ENCODE data around the gene RABGGTA.
A peak's percentile ranks its signal among the peaks of the same experiment; 100 is the strongest.

RABGGTA gene

DNA sequence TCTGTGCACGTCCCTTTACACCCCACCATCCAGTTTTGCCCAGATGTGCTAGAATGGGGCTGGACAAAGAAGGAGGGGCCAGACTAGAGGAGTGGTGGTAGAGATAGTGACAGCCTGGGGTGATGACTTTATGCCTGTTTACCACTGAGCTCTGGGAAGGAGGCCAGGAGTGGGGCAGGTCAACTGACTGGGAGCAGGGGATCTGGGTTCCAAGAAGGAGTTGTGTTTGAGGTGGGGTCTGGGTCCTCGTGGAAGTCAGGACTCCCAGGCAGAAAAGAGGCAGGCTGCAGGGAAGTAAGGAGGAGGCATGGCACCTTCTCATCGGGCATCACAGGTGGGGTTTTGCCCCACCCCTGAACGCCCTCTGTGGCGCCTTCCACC lies 38.9 kb upstream of the RABGGTA start:
- no peak for DNase-seq
- no peak overlapping the region for H2BK120ac ChIP-seq (ENCODE audit: low read depth, low read length)

DNA sequence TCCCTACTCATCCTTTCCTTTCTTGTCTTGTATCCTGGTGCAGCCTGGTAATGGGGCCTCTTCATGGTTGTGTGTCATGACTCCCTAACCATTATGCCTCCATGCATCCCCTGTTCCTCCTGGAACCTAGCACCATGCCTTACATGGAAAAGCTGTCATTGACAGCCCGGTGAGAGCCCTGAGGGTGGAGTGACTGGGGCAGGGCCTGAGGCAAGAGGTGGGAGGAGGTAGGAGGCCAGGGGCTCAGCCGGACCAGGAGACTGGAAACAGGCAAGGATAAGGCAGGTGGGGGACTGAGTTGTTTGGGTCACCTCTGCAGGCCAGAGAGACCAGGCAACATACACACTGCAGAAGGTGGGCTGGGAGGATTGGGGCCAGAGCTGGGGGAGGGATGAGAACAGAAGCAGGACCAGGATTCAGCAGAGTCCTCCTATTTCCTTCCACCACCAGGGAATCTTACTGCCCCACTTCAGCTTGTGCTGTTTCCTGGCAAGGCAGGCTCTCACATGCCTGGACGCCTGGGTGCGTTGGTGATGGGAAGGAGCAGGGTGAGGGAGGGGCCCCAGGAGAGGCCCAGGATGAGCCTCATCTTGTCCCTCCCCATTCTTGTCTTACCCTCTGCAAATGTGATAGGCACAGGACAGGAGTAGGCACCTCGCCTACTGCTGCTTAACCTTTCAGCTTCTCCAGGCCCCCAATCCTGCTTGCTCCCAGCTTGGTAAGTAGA lies 38.3 kb upstream of the RABGGTA start, which contains the start of gene LTB4R2:
TSS of gene LTB4R2 (plus strand) at position 603 of the 727 bp plus-strand sequence. CDS start 525 bp downstream, outside the sequence.
- no peak within 1 kb of the TSS for H3K23ac ChIP-seq (ENCODE audit: low read length in 2 of 2)
- peaks cover 38 to 52% of the 10 kb centered on the region in 2 experiments for H3K36me3 ChIP-seq (ENCODE audit: control insufficient read depth in 1 of 2, insufficient read depth in 2 of 2, low read depth in 1 of 2, low read length in 2 of 2)
- H2BK15ac ChIP-seq (ENCODE audit: low read depth, poor library complexity, severe bottlenecking) = no peak within 1 kb of the TSS
- no peak for DNase-seq
- H3K18ac ChIP-seq (ENCODE audit: low read depth in 1 of 2, low read length in 2 of 2) = no peak within 1 kb of the TSS
- H3K4me2 ChIP-seq (ENCODE audit: low read length, poor library complexity, severe bottlenecking) = no peak within 1 kb of the TSS
- no peaks in the 10 kb centered on the region for H3K9me3 ChIP-seq (ENCODE audit: control insufficient read depth, low read length)
- H3K4me3 ChIP-seq (ENCODE audit: insufficient read depth in 1 of 2, low read depth in 1 of 2, low read length in 2 of 2) = peak within 1 kb of the TSS in 1 of 2 experiments; percentile 70
- H2AFZ ChIP-seq (ENCODE audit: low read depth, low read length) = no peak within 1 kb of the TSS
- H2BK5ac ChIP-seq (ENCODE audit: low read depth, low read length, poor library complexity, severe bottlenecking) = no peak within 1 kb of the TSS
- H3K4me1 ChIP-seq (ENCODE audit: control insufficient read depth, insufficient read depth, low read depth, low read length) = peaks cover 10% of the 10 kb centered on the region
- no peaks in the 10 kb centered on the region for H3K27me3 ChIP-seq (ENCODE audit: control insufficient read depth in 1 of 2, insufficient read depth in 1 of 2, low read length in 2 of 2)
- WGBS = 93% methylated on average over 4 of the region's 5 CpGs
- no peak within 1 kb of the TSS for H3K27ac ChIP-seq (ENCODE audit: low read length, poor library complexity, severe bottlenecking)
- peak within 1 kb of the TSS in 1 of 2 experiments; percentile 39 for H3K14ac ChIP-seq (ENCODE audit: low read length in 2 of 2)
- H4K91ac ChIP-seq (ENCODE audit: low read length) = peak within 1 kb of the TSS; percentile 52
- no peak within 1 kb of the TSS for H3K4ac ChIP-seq (ENCODE audit: low read depth in 1 of 2, low read length in 2 of 2)
- H2AK5ac ChIP-seq (ENCODE audit: low read length, severe bottlenecking) = no peak within 1 kb of the TSS
- H4K8ac ChIP-seq (ENCODE audit: low read length) = no peak within 1 kb of the TSS
- peaks cover 5% of the 10 kb centered on the region for H3K79me1 ChIP-seq (replicated peaks; ENCODE audit: low read length, poor library complexity, severe bottlenecking)
- no peak within 1 kb of the TSS for H2BK12ac ChIP-seq (ENCODE audit: low read length in 2 of 2)
- H2BK120ac ChIP-seq (ENCODE audit: low read depth, low read length) = no peak within 1 kb of the TSS
- peak within 1 kb of the TSS; percentile 63 for H3K9ac ChIP-seq (ENCODE audit: low read length)

More for the DNA sequence above, 38.9 kb upstream of the RABGGTA start:
- WGBS = 98% methylated on average over 4 of the region's 5 CpGs
- no peak overlapping the region for H2BK5ac ChIP-seq (ENCODE audit: low read depth, low read length, poor library complexity, severe bottlenecking)
- no peaks in the 10 kb centered on the region for H3K9me3 ChIP-seq (ENCODE audit: control insufficient read depth, low read length)
- H3K4ac ChIP-seq (ENCODE audit: low read depth in 1 of 2, low read length in 2 of 2) = no peak overlapping the region
- H3K4me3 ChIP-seq (ENCODE audit: insufficient read depth in 1 of 2, low read depth in 1 of 2, low read length in 2 of 2) = peak overlapping the region in 1 of 2 experiments; percentile 70
- peak overlapping the region; percentile 59 for H3K9ac ChIP-seq (ENCODE audit: low read length)
- no peak overlapping the region for H2BK12ac ChIP-seq (ENCODE audit: low read length in 2 of 2)
- no peak overlapping the region for H2AK5ac ChIP-seq (ENCODE audit: low read length, severe bottlenecking)
- no peak overlapping the region for H3K23ac ChIP-seq (ENCODE audit: low read length in 2 of 2)
- peaks cover 3% of the 10 kb centered on the region for H3K79me1 ChIP-seq (replicated peaks; ENCODE audit: low read length, poor library complexity, severe bottlenecking)
- H3K36me3 ChIP-seq (ENCODE audit: control insufficient read depth in 1 of 2, insufficient read depth in 2 of 2, low read depth in 1 of 2, low read length in 2 of 2) = peaks cover 32 to 47% of the 10 kb centered on the region in 2 experiments
- no peak overlapping the region for H3K27ac ChIP-seq (ENCODE audit: low read length, poor library complexity, severe bottlenecking)
- no peak overlapping the region for H4K8ac ChIP-seq (ENCODE audit: low read length)
- no peak overlapping the region for H3K4me2 ChIP-seq (ENCODE audit: low read length, poor library complexity, severe bottlenecking)
- no peak overlapping the region for H4K91ac ChIP-seq (ENCODE audit: low read length)
- no peak overlapping the region for H2BK15ac ChIP-seq (ENCODE audit: low read depth, poor library complexity, severe bottlenecking)
- H3K27me3 ChIP-seq (ENCODE audit: control insufficient read depth in 1 of 2, insufficient read depth in 1 of 2, low read length in 2 of 2) = no peaks in the 10 kb centered on the region
- peaks cover 10% of the 10 kb centered on the region for H3K4me1 ChIP-seq (ENCODE audit: control insufficient read depth, insufficient read depth, low read depth, low read length)
- H3K18ac ChIP-seq (ENCODE audit: low read depth in 1 of 2, low read length in 2 of 2) = no peak overlapping the region
- peak overlapping the region in 1 of 2 experiments; percentile 39 for H3K14ac ChIP-seq (ENCODE audit: low read length in 2 of 2)
- H2AFZ ChIP-seq (ENCODE audit: low read depth, low read length) = no peak overlapping the region

DNA sequence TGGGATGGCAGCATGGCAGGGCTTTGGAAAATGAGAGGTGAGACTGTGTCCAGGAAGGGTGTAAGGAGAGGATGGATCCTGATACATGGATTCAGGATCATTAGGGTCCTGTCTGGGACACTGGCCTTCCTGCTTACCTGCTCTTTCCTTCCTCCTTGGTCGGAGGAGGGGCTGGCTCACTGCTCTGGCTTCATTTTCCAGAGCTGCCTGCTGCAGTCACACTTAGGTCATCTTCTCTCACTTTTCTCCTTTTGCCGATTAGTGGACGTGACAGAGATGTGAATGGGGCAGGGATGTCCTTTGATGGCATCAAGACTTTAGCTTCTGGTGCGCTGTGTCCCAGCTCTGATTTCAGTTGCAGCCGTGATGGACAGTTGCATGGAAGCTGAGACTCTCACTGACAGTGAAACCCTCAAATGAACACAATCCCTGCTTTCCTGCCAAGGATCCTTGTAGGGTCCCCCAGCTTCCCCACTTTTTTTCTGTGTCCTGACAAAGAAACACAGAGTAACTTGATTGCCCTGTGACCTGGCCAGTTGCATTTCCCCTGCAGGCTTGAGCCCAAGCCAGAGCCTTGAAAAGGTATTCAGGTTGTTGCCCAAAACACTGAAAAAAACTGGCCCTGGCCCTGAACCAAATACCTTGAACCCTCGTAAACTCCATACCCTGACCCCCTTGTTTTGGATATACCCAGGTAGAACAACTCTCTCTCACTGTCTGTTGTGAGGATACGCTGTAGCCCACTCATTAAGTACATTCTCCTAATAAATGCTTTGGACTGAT lies 37.1 kb upstream of the RABGGTA start:
- Histone ChIP-seq H3K4me2 (ENCODE audit: low read length, poor library complexity, severe bottlenecking) (no peak overlapping the region), H3K27me3 (ENCODE audit: control insufficient read depth in 1 of 2, insufficient read depth in 1 of 2, low read length in 2 of 2) (no peaks in the 10 kb centered on the region), H3K4ac (ENCODE audit: low read depth in 1 of 2, low read length in 2 of 2) (no peak overlapping the region), H2AFZ (ENCODE audit: low read depth, low read length) (no peak overlapping the region), H3K36me3 (ENCODE audit: control insufficient read depth in 1 of 2, insufficient read depth in 2 of 2, low read depth in 1 of 2, low read length in 2 of 2) (peaks cover 50 to 64% of the 10 kb centered on the region in 2 experiments), H2BK120ac (ENCODE audit: low read depth, low read length) (no peak overlapping the region), H3K4me3 (ENCODE audit: insufficient read depth in 1 of 2, low read depth in 1 of 2, low read length in 2 of 2) (no peak overlapping the region), H2AK5ac (ENCODE audit: low read length, severe bottlenecking) (no peak overlapping the region), H2BK5ac (ENCODE audit: low read depth, low read length, poor library complexity, severe bottlenecking) (no peak overlapping the region), H4K8ac (ENCODE audit: low read length) (no peak overlapping the region), H3K27ac (ENCODE audit: low read length, poor library complexity, severe bottlenecking) (no peak overlapping the region), H3K18ac (ENCODE audit: low read depth in 1 of 2, low read length in 2 of 2) (no peak overlapping the region), H3K79me1 (replicated peaks; ENCODE audit: low read length, poor library complexity, severe bottlenecking) (peaks cover 12% of the 10 kb centered on the region), H4K91ac (ENCODE audit: low read length) (no peak overlapping the region), H2BK15ac (ENCODE audit: low read depth, poor library complexity, severe bottlenecking) (no peak overlapping the region), H2BK12ac (ENCODE audit: low read length in 2 of 2) (no peak overlapping the region), H3K23ac (ENCODE audit: low read length in 2 of 2) (no peak overlapping the region), H3K9me3 (ENCODE audit: control insufficient read depth, low read length) (no peaks in the 10 kb centered on the region), H3K4me1 (ENCODE audit: control insufficient read depth, insufficient read depth, low read depth, low read length) (peaks cover 10% of the 10 kb centered on the region), H3K14ac (ENCODE audit: low read length in 2 of 2) (no peak overlapping the region), H3K9ac (ENCODE audit: low read length) (no peak overlapping the region)
- WGBS = 79% methylated on average over 7 of the region's 7 CpGs
- DNase-seq = no peak

All from mesenchymal stem cell (in vitro differentiated cells and primary cell).